Measurements from ENCODE around the gene PIR.

GRCh38 chrX:15404401-15405096, 88.6 kb downstream of the PIR start:
- TF ChIP-seq CTCF (IDR thresholded peaks at IDR 0.05) (no peak), POLR2A (IDR thresholded peaks at IDR 0.05) (no peak)
